Measurements from ENCODE around the gene GRB7.
A peak's percentile ranks its signal among the peaks of the same experiment; 100 is the strongest.
"Not testable (repeated sequence)": the region's sequence is repeated elsewhere in the genome, so short reads cannot be mapped to it uniquely, and the experiment has no call there.

The GRB7 gene

GRCh38 chr17:39709998-39710964 lies 27.5 kb upstream of the GRB7 start:
- no peak for DNase-seq

- not testable (repeated sequence) for DNase-seq
Measured at GRCh38 chr17:39711071-39711470, 26.7 kb upstream of the GRB7 start.

GRCh38 chr17:39711851-39712250 lies 25.9 kb upstream of the GRB7 start:
- no peak for DNase-seq

- DNase-seq = no peak
Measured at GRCh38 chr17:39714234-39714633, 23.5 kb upstream of the GRB7 start.

GRCh38 chr17:39715375-39716072 lies 22.2 kb upstream of the GRB7 start:
- no peak for DNase-seq

GRCh38 chr17:39716073-39716818 lies 21.5 kb upstream of the GRB7 start:
- no peak for DNase-seq

GRCh38 chr17:39716879-39717536 lies 20.7 kb upstream of the GRB7 start:
- DNase-seq = no peak

GRCh38 chr17:39717660-39718059 lies 20.1 kb upstream of the GRB7 start:
- no peak for DNase-seq

GRCh38 chr17:39719563-39720355 lies 18.0 kb upstream of the GRB7 start:
- no peak for DNase-seq

GRCh38 chr17:39722104-39722503 lies 15.6 kb upstream of the GRB7 start:
- DNase-seq = no peak

- no peak for DNase-seq
Measured at GRCh38 chr17:39722965-39723848, 14.5 kb upstream of the GRB7 start.

GRCh38 chr17:39724731-39725130 lies 13.0 kb upstream of the GRB7 start:
- no peak for DNase-seq

GRCh38 chr17:39725923-39726322 lies 11.8 kb upstream of the GRB7 start:
- not testable (repeated sequence) for DNase-seq

- DNase-seq = no peak
Measured at GRCh38 chr17:39726617-39727016, 11.1 kb upstream of the GRB7 start.

GRCh38 chr17:39727556-39727955 lies 10.2 kb upstream of the GRB7 start:
- DNase-seq = no peak

GRCh38 chr17:39729280-39729851 lies 8.4 kb upstream of the GRB7 start:
- no peak for DNase-seq

GRCh38 chr17:39730095-39730921 lies 7.4 kb upstream of the GRB7 start, which contains the start of gene MIEN1:
TSS of gene MIEN1 (minus strand) at chr17:39730532. CDS start at chr17:39730495, 37 bp downstream.
- DNase-seq = peak; percentile 28

- no peak for DNase-seq
Measured at GRCh38 chr17:39732586-39732985, 5.2 kb upstream of the GRB7 start.

- no peak for DNase-seq
Measured at GRCh38 chr17:39735882-39736281, 1.9 kb upstream of the GRB7 start.

Measured in NCI-H524 treated with DMSO at 0.1 percent for 48 hours (cell line).